Activated CD8-positive, alpha-beta T cell treated with anti-CD3 and anti-CD28 coated beads, Interleukin-2, amount 10 ng/mL, durations not matched to agents 7 days and 5 days (primary cell): Measurements from ENCODE around the gene SNX2. TPM values are rescaled to one million over a fixed set of nuclear protein-coding genes. Genes with fewer than 3 reads are reported as not detected.
A peak's percentile ranks its signal among the peaks of the same experiment; 100 is the strongest.
"Not testable (repeated sequence)": the region's sequence is repeated elsewhere in the genome, so short reads cannot be mapped to it uniquely, and the experiment has no call there.

ENCODE experiments used
- ATAC-seq: fragments of 150-1000 bp; cut with Tn5 transposase; one replicate; pipeline ENCODE4 v1.10.0; 2021; ENCODE audit warnings: moderate library complexity
- CTCF ChIA-PET: fragments of 350-600 bp; sonication (Branson Sonifier 250); formaldehyde crosslinking; loops from one replicate; lab custom pipeline; 2021; ENCODE audit warnings: antibody characterized with exemption; lab: Charles Lee
- POLR2A ChIA-PET: fragments of 350-600 bp; sonication (Branson Sonifier 250); formaldehyde crosslinking; loops from one replicate; lab custom pipeline; 2021; ENCODE audit warnings: antibody characterized with exemption; lab: Charles Lee
- DNase-seq: peaks from one replicate; pipeline ENCODE4 v3.0.0-alpha.2; 2020
- H3K27ac Mint-ChIP-seq: one replicate; pipeline ENCODE4 v1.8.0; 2021; ENCODE audit warnings: mild to moderate bottlenecking, mixed read lengths
- H3K27me3 Mint-ChIP-seq: one replicate; pipeline ENCODE4 v1.8.0; 2021; ENCODE audit warnings: low read depth, mixed read lengths
- H3K36me3 Mint-ChIP-seq: one replicate; pipeline ENCODE4 v1.8.0; 2021; ENCODE audit warnings: low read depth, mixed read lengths
- H3K4me1 Mint-ChIP-seq: one replicate; pipeline ENCODE4 v1.8.0; 2021; ENCODE audit warnings: low read depth, mixed read lengths
- H3K4me3 Mint-ChIP-seq: one replicate; pipeline ENCODE4 v1.8.0; 2021; ENCODE audit warnings: mild to moderate bottlenecking, mixed read lengths
- H3K9me3 Mint-ChIP-seq: one replicate; pipeline ENCODE4 v1.8.0; 2022; ENCODE audit warnings: mixed read lengths; ENCODE audit not compliant: insufficient read depth
- total RNA-seq, 2 experiments: library from RNA; stranded (reverse); gene quantifications; one replicate each; pipeline ENCODE4 v1.2.3, GENCODE V29; 2021

The SNX2 gene
- total RNA-seq, 2 experiments from 2014 or later = 39.2 to 39.6 TPM

- H3K27me3 Mint-ChIP-seq = no peaks in the 10 kb centered on the region
- peaks cover 7% of the 10 kb centered on the region for H3K4me1 Mint-ChIP-seq
- DNase-seq = no peak
- ChIA-PET POLR2A (no interaction called here), CTCF (no interaction called here)
- H3K27ac Mint-ChIP-seq = no peak overlapping the region
- H3K9me3 Mint-ChIP-seq = no peaks in the 10 kb centered on the region
- H3K36me3 Mint-ChIP-seq = no peaks in the 10 kb centered on the region
- no peak overlapping the region for H3K4me3 Mint-ChIP-seq
- no peak for ATAC-seq
These were observed 21.4 kb upstream of the SNX2 start for GRCh38 chr5:122753500-122753899.

- H3K27ac Mint-ChIP-seq = no peak overlapping the region
- peaks cover 7% of the 10 kb centered on the region for H3K4me1 Mint-ChIP-seq
- DNase-seq = no peak
- H3K36me3 Mint-ChIP-seq = no peaks in the 10 kb centered on the region
- POLR2A ChIA-PET = no interaction called here
- ATAC-seq = no peak
- no peaks in the 10 kb centered on the region for H3K9me3 Mint-ChIP-seq
- CTCF ChIA-PET = no interaction called here
- no peaks in the 10 kb centered on the region for H3K27me3 Mint-ChIP-seq
- no peak overlapping the region for H3K4me3 Mint-ChIP-seq
These were observed 19.1 kb upstream of the SNX2 start for GRCh38 chr5:122755783-122756182.

DNA sequence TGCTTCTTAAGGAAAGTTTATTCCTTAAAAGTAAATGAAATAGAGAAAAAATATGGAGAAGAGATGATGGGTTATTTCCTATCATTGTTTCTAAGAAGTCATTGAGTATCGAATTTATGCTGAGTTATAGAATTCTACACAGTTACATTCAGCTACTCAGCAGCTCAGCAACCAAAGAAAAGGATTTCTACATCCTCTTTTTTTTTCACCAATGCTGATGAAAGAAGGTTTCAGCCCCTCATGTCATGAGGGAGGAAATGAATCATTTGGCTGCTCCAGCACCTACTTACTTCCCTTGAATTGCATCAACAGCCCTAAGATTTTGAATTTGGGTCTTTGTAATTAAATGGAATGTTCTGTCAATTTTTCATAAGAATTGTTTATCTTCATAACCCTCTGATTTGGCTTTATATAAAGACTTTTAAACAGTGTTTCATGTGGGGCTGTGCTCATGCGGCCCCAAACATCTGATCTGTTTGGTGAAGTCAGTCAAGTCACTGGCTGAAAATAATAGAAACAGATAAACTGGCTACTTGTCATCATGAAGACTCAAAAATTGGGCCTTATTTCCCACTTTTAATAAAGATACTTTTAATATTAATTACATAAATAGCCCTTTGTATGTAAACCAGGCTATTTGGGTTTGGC, 18.5 kb upstream of the SNX2 start:
- no peak overlapping the region for H3K27ac Mint-ChIP-seq
- peaks cover 7% of the 10 kb centered on the region for H3K4me1 Mint-ChIP-seq
- no peak overlapping the region for H3K4me3 Mint-ChIP-seq
- ATAC-seq (no peak), DNase-seq (no peak)
- no peaks in the 10 kb centered on the region for H3K36me3 Mint-ChIP-seq
- no peaks in the 10 kb centered on the region for H3K27me3 Mint-ChIP-seq
- H3K9me3 Mint-ChIP-seq = no peaks in the 10 kb centered on the region
- ChIA-PET CTCF (no interaction called here), POLR2A (no interaction called here)

- no peak overlapping the region for H3K4me3 Mint-ChIP-seq
- DNase-seq = no peak
- no peaks in the 10 kb centered on the region for H3K36me3 Mint-ChIP-seq
- H3K9me3 Mint-ChIP-seq = no peaks in the 10 kb centered on the region
- ATAC-seq = no peak
- H3K27me3 Mint-ChIP-seq = no peaks in the 10 kb centered on the region
- POLR2A ChIA-PET = no interaction called here
- H3K4me1 Mint-ChIP-seq = peaks cover 7% of the 10 kb centered on the region
- CTCF ChIA-PET = no interaction called here
- H3K27ac Mint-ChIP-seq = no peak overlapping the region
These were observed 17.6 kb upstream of the SNX2 start for GRCh38 chr5:122757285-122757684.

DNA sequence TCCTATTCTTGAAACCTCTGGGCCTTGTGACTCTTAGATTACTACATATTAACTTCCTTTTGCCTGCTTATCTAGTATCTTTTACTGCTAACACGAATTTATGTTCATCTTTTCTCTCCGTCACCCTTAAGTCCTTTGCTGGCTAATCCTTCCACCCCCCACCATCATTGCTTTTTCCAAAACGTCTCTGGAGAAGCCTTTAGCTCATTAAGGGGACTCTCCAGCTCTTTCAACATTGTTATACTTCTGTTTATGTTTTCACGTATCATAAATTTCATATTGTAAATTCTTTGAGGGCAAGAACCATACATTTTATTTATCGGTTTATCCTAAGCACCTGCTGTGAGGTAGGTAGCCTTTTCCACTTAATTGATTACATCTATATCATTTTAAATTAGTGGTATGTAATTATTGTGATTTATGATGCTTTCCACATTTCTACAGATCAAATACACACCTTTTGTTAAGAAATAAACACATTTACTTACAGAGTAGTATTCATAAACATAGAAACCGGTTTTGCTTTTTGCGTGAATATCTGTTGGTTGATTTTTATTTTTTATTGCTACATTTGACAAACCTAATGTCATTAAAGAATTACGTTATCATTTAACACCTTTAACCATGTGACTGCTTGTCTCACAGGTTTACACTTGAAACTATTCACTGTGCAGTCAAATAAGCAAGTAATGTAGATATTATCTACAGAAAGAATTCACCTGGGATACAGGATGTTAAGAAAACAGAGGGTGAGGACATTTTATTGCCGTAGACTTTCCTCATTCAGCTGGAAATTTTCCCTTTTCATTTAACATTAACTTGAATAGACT, 15.4 kb upstream of the SNX2 start:
- DNase-seq (no peak), ATAC-seq (no peak)
- Mint-ChIP-seq H3K36me3 (no peaks in the 10 kb centered on the region), H3K4me3 (no peak overlapping the region), H3K27me3 (no peaks in the 10 kb centered on the region), H3K27ac (no peak overlapping the region), H3K4me1 (peaks cover 7% of the 10 kb centered on the region), H3K9me3 (no peaks in the 10 kb centered on the region)
- CTCF ChIA-PET = no interaction called here
- POLR2A ChIA-PET = no interaction called here

DNA sequence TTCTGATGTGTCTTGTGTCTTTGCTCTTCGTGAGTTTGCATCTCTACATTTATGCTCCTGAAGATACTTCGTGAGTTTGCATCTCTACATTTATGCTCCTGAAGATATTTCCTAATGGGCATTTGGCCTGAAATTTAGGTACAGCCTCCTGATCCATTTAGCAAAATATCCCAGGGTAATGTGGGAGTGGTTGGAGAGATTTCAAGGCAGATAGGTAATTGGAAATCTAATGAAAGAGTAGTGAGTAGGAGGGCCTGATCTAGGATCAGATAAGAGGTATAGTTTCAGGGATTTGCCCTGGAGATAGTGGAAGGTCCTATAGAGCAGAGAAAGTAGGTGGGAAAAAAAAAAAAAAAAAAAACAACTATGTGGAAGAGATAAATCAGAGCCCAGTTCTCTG, 14.6 kb upstream of the SNX2 start:
- no peak for DNase-seq
- H3K4me1 Mint-ChIP-seq = peaks cover 7% of the 10 kb centered on the region
- no peak overlapping the region for H3K27ac Mint-ChIP-seq
- ATAC-seq = no peak
- ChIA-PET CTCF (no interaction called here), POLR2A (no interaction called here)
- H3K9me3 Mint-ChIP-seq = no peaks in the 10 kb centered on the region
- no peak overlapping the region for H3K4me3 Mint-ChIP-seq
- H3K27me3 Mint-ChIP-seq = no peaks in the 10 kb centered on the region
- no peaks in the 10 kb centered on the region for H3K36me3 Mint-ChIP-seq

DNA sequence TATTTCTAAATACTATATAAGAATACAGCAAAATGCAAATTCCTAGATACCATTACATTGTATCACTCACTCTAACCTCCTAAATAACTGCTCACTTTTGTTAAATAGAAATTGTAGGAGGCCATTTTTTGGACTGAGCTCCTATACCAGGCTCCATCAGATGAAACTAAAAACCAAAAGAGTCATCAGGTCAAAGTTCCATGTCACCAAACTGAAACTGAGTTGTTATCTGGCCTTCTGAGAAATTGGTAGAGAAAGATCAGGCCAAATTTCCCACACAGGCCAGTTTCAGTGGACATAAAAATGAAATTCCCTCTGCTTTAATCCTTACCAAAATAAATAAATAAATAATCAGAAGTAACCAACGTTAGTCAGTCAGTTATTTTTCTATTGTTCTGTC, 13.8 kb upstream of the SNX2 start:
- no peaks in the 10 kb centered on the region for H3K27me3 Mint-ChIP-seq
- no peaks in the 10 kb centered on the region for H3K9me3 Mint-ChIP-seq
- peaks cover 3% of the 10 kb centered on the region for H3K4me1 Mint-ChIP-seq
- no peak overlapping the region for H3K4me3 Mint-ChIP-seq
- ChIA-PET POLR2A (no interaction called here), CTCF (no interaction called here)
- no peak for ATAC-seq
- no peaks in the 10 kb centered on the region for H3K36me3 Mint-ChIP-seq
- DNase-seq = no peak
- H3K27ac Mint-ChIP-seq = no peak overlapping the region

GRCh38 chr5:122761896-122762295, 13.0 kb upstream of the SNX2 start:
- DNase-seq, H3K9me3 Mint-ChIP-seq, CTCF ChIA-PET, ATAC-seq, H3K36me3 Mint-ChIP-seq, H3K27me3 Mint-ChIP-seq, H3K4me1 Mint-ChIP-seq, H3K27ac Mint-ChIP-seq, POLR2A ChIA-PET, H3K4me3 Mint-ChIP-seq: not testable (repeated sequence)

GRCh38 chr5:122766130-122766529, 8.8 kb upstream of the SNX2 start:
- H3K27ac Mint-ChIP-seq = no peak overlapping the region
- peaks cover 14% of the 10 kb centered on the region for H3K27me3 Mint-ChIP-seq
- H3K4me1 Mint-ChIP-seq = no peaks in the 10 kb centered on the region
- POLR2A ChIA-PET = no interaction called here
- CTCF ChIA-PET = no interaction called here
- ATAC-seq (no peak), DNase-seq (no peak)
- H3K36me3 Mint-ChIP-seq = no peaks in the 10 kb centered on the region
- no peaks in the 10 kb centered on the region for H3K9me3 Mint-ChIP-seq
- no peak overlapping the region for H3K4me3 Mint-ChIP-seq

DNA sequence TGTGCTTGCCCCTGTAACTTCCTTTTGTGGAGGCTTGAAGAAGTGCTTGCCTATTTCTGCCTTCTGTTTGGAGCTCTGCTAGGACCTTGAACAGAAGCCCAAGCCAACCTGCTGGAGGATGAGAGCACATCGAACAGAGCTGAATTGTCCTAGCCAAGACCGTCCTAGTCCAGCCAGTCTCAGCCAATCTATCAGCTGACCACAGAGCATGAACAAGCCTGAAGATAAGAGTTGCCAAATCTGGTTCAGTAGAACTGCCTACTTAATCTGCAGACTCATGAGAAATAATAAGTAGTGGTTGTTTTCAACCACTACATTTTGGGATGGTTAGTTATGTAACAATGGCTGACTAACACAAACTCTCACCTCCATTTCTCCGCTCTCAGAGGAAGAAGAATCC, 4.4 kb upstream of the SNX2 start:
- H3K9me3 Mint-ChIP-seq = no peaks in the 10 kb centered on the region
- peaks cover 24% of the 10 kb centered on the region for H3K27me3 Mint-ChIP-seq
- ChIA-PET CTCF (no interaction called here), POLR2A (no interaction called here)
- H3K4me1 Mint-ChIP-seq = peaks cover 6% of the 10 kb centered on the region
- no peak for ATAC-seq
- no peaks in the 10 kb centered on the region for H3K36me3 Mint-ChIP-seq
- no peak for DNase-seq
- H3K4me3 Mint-ChIP-seq = no peak overlapping the region
- no peak overlapping the region for H3K27ac Mint-ChIP-seq

DNA sequence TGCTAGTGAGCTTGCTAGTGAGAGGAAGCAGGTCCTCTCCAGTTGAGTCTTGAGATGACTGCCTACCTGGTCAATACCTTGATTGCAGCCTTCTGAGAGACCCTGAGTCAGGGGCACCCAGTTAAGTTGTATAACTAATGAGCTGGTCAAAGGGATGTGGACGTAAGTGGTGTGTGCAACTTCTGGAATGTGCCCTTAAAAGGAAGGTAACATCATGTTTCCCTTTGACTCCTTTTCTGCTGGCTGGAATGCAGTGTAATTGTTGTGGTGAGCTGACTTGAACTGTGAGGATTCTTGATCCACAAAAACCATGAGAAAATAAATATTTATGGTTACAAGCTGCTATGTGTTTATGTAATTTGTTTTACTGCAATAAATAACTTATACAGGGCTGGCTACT, 2.4 kb upstream of the SNX2 start:
- Mint-ChIP-seq H3K27ac (no peak overlapping the region), H3K9me3 (no peaks in the 10 kb centered on the region), H3K27me3 (peaks cover 24% of the 10 kb centered on the region), H3K4me1 (peaks cover 23% of the 10 kb centered on the region), H3K4me3 (no peak overlapping the region), H3K36me3 (peaks cover 3% of the 10 kb centered on the region)
- POLR2A ChIA-PET = no interaction called here
- DNase-seq = no peak
- CTCF ChIA-PET = no interaction called here
- no peak for ATAC-seq

GRCh38 chr5:122773619-122774018, 1.3 kb upstream of the SNX2 start:
- peak overlapping the region; percentile 10 for H3K4me3 Mint-ChIP-seq
- H3K36me3 Mint-ChIP-seq = peaks cover 5% of the 10 kb centered on the region
- H3K27me3 Mint-ChIP-seq = peaks cover 20% of the 10 kb centered on the region
- ATAC-seq (no peak), DNase-seq (no peak)
- no peaks in the 10 kb centered on the region for H3K9me3 Mint-ChIP-seq
- H3K27ac Mint-ChIP-seq = no peak overlapping the region
- POLR2A ChIA-PET = no interaction called here
- CTCF ChIA-PET = interaction anchor here (0.9 kb wide), 1 partner anchor 58 kb away, joined by 3 read pairs; no protein-coding TSS in a partner anchor
- peaks cover 29% of the 10 kb centered on the region for H3K4me1 Mint-ChIP-seq
